GM12873 (cell line): Measurements from ENCODE around the gene EPHB2.

Source experiments
- TF ChIP-seq, protein P1 (sequence below): IDR thresholded peaks from 2 replicates; pipeline ENCODE4 v1.5.1; 2012; ENCODE audit warnings: low read depth, mild to moderate bottlenecking, moderate library complexity, low read length, control low read depth; ENCODE audit not compliant: insufficient read depth; ENCODE audit errors: missing control alignments

The EPHB2 gene

DNA sequence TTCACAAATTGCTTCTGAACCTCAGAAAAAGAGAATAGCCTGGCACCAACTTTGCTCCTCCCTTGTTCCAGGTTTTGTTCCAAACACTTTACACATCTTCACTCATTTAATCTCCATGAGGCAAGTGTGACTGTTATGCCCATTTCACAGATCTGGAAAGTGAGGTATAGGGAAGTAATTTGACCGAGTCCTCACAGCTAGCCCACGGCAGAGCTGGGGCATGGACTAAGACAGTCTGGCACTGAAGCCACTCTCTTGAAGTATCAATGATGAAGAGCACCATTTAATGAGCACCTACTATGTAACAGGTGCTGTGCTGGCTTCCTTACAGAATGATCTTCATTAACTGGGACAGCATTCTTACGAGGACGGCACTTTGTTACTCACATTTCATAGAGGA is 38.6 kb upstream of the EPHB2 start:
- TF ChIP-seq, protein P1, sequence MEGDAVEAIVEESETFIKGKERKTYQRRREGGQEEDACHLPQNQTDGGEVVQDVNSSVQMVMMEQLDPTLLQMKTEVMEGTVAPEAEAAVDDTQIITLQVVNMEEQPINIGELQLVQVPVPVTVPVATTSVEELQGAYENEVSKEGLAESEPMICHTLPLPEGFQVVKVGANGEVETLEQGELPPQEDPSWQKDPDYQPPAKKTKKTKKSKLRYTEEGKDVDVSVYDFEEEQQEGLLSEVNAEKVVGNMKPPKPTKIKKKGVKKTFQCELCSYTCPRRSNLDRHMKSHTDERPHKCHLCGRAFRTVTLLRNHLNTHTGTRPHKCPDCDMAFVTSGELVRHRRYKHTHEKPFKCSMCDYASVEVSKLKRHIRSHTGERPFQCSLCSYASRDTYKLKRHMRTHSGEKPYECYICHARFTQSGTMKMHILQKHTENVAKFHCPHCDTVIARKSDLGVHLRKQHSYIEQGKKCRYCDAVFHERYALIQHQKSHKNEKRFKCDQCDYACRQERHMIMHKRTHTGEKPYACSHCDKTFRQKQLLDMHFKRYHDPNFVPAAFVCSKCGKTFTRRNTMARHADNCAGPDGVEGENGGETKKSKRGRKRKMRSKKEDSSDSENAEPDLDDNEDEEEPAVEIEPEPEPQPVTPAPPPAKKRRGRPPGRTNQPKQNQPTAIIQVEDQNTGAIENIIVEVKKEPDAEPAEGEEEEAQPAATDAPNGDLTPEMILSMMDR = no peak

DNA sequence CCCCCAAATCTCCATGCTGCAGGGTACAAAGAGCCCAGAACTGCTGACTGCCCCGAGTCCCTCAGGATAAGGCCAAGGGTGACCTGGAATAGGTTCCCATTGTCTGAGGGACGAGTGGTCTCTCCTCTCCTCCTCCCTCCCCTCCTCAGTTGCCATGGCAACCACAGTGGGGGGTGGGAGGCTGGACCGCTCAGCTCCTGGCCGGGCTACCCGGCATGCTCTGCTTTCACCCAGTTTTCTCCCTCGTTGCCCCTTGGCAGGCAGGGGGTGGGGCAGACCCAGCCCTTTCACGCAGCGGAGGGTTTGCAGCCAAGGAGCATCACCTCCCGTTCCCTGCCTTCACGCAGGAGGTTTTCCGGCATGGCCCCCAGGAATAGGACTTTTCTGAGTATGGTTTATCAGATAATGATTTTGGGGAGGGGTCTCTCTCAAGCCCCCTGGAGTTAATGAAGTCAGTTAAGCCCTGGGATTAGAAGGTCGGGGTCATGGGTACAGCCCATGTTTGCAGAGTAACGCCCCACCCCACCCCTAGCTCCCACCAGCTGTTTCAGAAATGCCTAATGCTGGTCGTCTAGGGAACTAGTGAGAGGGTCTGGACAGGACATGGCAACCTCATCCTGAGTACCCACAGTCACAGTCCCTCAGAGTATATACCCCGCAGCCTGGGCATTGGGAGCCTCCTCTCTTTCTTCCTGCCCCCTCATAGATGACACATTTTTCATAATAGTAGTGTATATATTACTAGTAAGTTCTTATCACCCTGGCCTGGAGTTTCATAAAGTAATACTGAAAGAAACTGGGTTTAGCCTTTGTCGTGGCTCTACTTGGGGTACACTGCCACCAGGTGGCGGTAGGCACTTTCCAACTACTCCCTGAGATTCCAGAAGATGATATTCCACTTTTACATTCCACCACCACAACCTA is 36.9 kb upstream of the EPHB2 start:
- TF ChIP-seq, protein P1 = peak; percentile 72

DNA sequence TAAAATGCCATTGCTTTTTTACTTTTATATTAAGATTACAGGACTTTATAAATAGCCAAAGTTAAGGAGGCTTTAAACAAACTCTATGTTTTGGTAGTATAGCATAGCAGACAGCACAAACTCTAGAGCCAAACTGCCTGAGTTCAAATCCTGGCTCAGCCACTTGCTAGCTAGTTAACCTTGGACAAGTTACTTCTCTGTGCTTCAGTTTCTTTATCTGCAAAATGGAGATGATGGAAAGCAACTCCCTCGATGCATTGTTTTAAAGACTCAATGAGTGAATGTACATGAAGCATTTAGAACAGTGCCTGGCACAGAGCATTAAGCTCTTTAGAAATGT is 36.3 kb upstream of the EPHB2 start:
- TF ChIP-seq, protein P1 = no peak

DNA sequence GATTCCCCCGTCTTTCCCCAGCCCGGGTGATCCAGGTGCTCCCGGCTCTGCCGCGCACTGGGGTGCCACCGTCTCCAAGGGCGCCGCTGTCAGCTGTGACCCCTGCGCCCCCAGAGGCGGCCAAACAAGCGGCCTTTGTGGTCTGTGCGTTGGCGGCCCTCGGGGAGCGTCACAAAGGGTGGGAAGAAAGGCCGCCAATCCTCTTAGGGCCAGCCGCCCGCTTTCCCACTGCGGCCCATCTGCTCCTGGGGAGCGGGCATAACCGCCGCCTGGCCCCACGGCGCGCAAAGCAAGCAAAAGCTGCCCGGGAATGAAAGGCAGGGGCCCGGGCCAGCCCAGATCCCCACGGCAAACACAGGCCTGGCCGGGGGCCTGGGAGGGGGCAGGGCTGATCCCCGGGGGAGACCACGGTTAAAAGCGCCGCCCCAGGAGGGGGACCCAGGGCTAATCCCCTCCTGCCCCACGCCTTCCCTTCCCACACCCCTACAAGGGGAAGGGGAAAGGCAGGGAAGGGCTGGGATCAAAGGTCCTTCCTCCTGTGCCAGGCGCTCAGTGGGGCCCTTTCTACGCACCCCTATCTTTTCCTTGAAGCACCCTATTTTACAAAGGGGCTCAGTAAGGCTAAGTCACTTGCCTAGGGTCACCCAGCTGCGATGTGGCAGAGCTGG is 33.6 kb upstream of the EPHB2 start:
- TF ChIP-seq, protein P1 = no peak

DNA sequence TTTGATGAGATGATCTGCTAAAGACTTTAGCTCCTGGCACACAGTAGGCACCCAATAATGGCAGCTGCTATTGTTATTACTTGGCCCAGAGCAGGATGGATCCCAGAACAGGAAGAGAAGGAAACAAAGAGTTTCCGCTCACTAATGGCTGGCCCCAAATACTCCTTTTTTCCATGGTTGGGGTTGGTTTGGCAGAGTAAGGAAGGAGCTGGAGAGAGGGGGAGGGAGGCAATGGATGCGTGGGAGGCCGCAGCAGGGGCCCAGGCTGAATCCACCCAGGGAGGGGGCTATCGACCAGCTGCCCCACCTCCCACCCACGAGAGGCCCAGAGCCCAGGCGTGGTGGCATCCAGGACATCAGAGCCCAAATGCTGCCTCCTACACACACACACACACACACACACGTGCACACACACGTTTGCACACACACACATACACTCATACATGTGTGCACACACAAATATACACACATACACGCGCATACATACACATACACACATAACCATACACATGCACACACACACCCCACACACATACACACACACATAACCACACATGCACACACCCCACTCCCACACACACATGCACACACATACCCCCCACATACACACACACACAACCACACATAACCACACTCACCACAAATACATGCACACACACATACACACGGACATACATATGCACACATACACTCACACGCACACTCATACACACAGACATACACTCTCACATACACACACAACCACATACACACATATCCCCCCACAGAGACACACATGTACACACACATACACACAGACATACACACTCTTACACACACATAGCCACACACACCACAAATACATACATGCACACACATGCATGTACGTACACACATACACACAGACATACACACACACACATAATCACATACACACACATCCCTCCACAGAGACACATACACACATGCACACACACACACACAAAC is 32.4 kb upstream of the EPHB2 start:
- TF ChIP-seq, protein P1 = no peak

DNA sequence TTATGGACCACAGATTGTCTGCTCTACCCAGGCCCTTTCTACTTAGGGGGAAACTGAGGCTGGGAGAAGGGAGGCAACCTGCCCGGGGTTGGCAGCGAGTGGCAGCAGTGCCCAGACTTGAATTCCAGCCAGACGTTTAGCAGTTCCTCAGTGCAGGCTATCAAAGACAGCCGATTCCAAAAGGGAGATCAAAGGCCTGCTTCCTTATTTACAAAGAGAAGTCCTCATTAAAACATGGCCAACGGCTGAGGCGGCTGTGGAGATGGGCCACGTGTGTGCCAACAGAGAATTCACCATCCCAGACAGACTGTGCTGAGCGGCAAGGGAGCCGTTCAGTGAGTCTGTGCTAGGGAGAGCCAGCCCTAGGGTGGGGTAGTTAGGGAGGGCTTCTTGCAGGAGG is 29.9 kb upstream of the EPHB2 start:
- TF ChIP-seq, protein P1 = no peak

DNA sequence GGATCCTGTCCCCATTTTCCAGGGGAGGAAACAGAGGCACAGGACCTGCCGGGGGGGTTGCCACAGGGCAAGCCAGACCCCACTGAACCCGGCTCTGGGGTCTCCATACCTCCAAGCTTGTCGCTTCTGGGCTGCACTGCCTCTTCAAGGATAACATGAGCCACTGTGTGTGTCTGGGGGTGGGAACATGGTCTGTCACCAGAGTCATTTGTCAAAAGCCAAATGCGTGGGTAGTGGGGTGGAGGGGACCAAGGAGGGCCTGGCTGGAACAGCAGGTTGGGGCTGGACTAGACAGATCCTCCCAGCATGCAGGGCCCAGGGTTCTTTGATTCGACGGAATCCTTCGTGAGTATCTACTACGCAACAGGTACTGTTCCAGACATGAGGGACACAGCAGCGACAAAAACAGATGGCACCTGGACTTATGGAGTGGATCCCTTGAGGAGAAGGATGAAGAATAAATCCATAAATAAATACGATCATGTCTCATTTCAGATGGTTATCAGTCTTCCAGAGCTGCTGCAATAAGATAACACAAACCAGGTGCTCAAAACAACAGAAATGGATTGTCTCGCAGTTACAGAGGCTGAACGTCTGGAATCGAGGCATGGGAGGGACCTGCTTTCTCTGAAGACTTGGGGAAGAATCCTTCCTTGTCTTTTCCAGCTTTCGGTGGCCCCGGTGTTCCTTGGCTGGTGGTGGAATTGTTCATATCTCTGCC is 28.9 kb upstream of the EPHB2 start:
- TF ChIP-seq, protein P1 = no peak
